Measurements from ENCODE around the gene NFIB.

The NFIB gene

GRCh38 chr9:14179449-14179848 is 134.5 kb downstream of the NFIB start:
- no peak for DNase-seq

DNA sequence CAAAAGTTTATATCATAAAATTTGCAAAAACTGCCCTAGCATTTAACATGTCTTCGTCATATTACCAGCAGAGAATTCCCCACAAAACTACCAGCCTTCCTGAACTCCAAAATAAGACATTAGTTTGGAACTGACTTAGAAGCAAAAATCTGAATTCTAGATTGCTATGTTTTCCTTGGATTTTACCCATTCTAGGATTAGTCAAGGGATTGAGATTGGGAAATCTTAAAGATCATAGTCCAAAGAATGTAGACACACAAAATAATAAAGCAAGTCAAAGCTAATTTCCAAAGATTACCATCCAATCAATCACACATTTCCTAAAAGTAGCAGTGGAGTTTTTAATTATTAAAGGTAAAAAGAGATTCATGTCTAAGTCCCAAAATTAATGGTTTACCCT is 138.2 kb downstream of the NFIB start:
- DNase-seq: no peak

GRCh38 chr9:14173713-14174112 is 140.2 kb downstream of the NFIB start:
- DNase-seq: no peak

DNA sequence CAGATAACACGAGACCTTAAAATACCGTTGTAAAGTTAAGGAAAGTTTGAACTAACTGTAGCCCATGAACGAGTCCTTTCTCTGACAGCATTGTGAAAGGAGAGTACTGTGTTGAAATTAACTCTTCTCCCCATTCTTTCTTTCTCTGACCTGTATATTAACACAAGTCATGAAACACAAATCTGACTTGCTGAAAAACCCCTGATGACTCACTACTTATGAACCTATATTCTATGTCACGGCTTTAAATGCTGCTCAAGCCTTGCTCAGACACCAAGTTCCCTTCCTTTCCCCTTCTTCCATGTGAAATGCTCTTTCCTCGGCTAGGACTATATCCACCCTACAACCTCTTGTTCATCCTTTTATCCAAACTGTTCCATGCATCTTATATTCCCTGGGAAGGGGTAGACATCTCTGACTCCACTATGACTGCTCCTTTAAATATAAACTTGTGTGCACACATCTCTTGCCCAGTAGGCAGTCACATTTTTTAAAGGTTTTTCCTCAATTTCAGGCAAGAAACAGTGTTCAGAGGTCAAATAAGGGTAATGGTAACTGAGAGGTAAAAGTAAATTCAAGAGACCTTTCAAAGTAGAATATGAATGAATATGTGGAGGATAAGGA is 142.9 kb downstream of the NFIB start:
- DNase-seq: no peak

DNA sequence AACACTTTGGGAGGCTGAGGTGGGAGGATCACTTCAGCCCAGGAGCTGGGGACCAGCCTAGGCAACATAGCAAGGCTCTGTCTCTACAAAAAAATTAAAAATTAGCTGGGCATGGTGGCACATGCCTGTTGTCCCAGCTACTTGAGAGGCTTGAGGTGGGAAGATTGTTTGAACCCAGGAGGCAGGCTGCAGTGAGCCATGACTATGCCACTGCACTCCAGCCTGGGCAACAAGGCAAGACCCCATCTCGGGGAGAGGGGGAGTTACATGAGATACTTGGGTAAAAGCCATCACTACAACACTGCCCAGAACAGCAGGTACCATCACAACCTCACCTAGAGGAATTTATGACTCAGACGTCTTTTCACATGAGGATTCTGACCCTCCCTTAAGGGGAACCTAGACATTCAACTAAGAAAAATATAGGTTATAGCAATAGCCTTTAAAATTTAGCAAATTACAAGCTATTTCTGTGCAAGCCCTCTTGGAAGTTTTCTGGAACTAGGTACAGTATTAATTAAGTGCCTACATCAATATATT is 143.5 kb downstream of the NFIB start:
- DNase-seq: no peak

DNA sequence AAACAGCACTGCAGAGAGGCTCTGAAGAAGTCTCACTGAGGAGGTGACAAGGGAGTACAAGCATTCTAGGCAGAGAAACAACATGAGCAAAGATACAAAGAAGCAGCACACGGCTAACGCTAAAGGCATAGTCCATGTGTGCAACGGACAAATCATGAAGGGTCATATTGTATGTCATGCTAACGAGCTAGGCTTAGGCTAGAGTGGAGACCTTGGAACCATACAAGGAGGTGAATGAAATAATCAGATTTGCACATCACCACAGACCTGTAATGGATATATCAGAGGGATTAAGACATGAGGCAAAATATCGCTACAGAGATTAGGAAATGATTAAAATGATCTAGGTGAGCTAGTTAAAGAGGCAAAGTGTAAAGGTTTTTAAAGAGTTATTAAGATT is 145.6 kb downstream of the NFIB start:
- no peak for DNase-seq

GRCh38 chr9:14165376-14166035 is 148.4 kb downstream of the NFIB start:
- no peak for DNase-seq

DNA sequence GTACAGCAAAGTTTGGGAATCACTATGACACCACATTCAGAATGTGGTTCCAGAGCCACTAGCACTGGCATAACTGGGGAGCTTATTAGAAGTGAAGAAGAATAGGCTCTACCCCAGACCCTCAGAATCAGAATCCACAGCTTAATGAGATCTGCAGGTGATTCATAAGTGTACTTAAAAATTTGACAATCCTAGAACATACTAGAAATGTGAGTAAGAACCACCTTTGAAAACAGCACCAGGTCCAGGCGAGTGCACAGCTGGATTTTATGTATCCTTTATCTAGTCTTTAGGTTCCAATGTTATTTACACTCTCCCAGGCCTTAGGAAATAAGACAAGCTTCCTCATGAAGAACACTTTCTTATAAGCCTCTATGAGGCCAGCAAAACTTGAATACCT is 149.0 kb downstream of the NFIB start:
- no peak for DNase-seq

- DNase-seq: no peak
Observed at GRCh38 chr9:14159440-14160216, 154.3 kb downstream of the NFIB start.

DNA sequence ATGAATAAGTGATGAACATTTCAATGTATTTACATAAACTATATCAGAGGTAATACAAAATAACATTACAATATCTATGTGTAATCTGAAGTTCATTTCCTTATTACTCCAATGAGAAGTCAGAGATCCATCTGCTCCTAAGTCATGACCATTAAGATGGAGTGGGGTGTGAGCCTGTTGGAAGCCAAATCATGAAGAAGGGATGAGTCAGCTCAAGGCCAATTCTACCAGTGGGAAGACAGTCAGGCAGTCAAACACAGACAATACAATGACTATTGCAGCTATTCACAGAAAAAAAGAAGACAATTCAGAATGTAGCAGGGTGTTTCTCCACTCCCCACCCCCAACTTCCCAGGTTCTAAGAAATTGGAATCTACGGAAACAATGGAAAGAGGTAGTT is 155.0 kb downstream of the NFIB start:
- DNase-seq: no peak

GRCh38 chr9:14158136-14158813 is 155.7 kb downstream of the NFIB start:
- DNase-seq: no peak

GRCh38 chr9:14157191-14157590 is 156.8 kb downstream of the NFIB start:
- DNase-seq: no peak

- no peak for DNase-seq
Observed at GRCh38 chr9:14156046-14156445, 157.9 kb downstream of the NFIB start.

GRCh38 chr9:14155237-14155636 is 158.7 kb downstream of the NFIB start:
- no peak for DNase-seq

DNA sequence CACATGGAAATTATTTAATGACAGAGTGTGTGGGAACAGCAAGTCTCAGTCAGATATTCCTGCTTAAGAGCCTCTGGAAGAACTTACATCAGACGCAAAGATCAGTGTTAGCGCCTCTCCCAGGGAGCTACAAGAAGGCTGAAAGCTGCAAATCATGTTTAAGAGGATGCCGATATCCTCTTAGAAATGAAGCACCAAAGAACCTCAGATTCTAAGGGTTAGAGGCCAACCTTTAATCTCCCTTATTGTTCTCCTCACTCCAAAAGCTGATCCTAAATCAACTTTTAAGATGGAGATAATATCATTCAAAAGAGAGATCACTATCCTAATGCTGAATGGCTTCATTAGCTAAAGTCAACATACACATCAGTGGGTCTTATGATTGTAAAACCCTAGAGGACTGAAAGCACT is 160.6 kb downstream of the NFIB start:
- no peak for DNase-seq

DNA sequence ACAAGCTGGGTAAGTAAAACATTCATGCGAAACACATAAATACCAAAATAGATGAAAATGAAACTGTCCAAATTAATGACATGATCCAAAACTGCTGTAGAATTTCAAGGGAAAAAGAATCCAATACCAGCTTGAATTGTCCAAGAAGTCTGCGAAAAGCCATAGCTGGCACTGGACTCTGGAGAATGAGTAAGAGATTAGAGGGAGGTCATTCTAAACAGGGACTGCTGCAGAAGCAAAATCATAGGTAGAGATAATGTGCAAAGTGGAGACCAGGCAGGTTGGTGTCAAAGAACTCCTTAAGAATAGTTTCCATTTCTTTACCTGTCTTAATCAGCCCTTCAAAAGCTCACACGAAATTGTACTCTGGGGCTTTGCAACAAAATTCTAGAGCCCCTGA is 162.5 kb downstream of the NFIB start:
- DNase-seq: no peak

GRCh38 chr9:14148501-14149103 is 165.3 kb downstream of the NFIB start:
- no peak for DNase-seq

DNA sequence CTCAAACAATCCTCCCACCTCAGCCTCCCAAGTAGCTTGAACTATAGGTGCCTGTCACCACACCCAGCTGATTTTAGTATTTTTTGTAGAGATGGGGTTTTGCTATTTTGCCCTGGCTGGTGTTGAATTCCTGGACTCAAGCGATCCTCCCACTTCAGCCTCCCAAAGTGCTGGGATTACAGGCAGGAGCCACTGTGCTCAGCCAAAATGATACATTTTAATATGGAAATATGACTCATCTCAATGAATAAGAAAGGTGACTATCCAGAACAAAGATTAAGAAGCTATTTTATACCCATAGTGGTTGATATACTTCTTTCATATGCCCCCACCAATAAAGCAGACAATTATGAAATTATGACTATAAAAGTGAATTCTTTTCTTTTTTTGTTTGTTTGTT is 166.2 kb downstream of the NFIB start:
- no peak for DNase-seq

- no peak for DNase-seq
Observed at GRCh38 chr9:14146201-14146874, 167.6 kb downstream of the NFIB start.

- no peak for DNase-seq
Observed at GRCh38 chr9:14144215-14144614, 169.7 kb downstream of the NFIB start.

DNA sequence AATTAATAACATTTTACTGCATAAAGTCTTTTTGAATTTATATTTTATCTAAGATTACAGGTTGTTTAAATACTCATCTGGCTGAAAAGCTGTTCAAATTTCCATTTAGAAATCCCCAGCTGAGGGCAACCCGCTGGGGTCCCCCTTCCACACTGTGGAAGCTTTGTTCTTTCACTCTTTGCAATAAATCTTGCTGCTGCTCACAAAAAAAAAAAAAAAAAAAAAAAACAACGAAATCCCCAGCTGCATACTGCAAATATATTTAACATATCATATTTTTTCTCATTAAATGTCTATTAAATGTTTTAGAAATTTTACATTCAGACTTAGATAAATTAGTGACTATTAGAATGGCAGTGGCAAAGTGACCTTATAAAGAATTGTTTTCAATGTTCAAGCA is 172.2 kb downstream of the NFIB start:
- no peak for DNase-seq

DNA sequence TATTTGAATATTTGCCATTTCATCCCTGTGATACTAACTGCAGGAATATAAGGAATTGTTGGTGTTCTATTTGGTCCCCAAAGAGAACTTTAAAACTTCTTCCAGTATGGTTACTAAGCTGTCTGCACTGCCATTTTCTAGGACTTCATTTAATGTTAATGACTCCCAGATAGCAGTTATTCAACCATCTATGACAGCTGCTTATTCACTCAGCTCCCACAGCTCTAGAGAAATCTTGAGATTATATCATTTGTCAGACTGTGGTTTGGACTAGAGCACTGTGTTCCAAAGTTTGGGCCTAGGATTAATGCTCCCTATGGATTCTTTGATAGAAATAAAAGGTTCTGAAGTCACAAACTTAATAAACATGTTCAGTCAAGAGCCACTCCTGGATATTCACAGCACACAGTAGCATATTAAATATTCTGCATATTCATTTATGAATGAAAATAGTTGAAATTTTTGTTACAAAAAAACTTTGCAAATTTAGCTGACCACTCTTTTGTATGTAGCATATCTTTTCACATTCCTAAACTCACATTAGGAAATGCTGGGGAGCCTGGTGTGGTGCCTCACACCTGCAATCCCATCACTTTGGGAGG is 173.7 kb downstream of the NFIB start:
- DNase-seq: no peak

All from retina (tissue), 1 donor.